RWPE2 (cell line): Measurements from ENCODE around the gene ENOX1.

ENCODE experiments used
- ATAC-seq: fragments of 200-7000 bp; cut with Tn5 transposase; 3 replicates; pipeline ENCODE4 v1.9.1; 2021; ENCODE audit warnings: low read depth
- DNase-seq: peaks from one replicate; pipeline ENCODE4 v3.0.0-alpha.2; 2020; ENCODE audit warnings: low spot score
- H3K27ac ChIP-seq: fragments of 450-650 bp; 2 replicates; pipeline ENCODE4 v1.5.1; 2017; ENCODE audit warnings: mild to moderate bottlenecking; ENCODE audit not compliant: poor library complexity, severe bottlenecking
- H3K27me3 ChIP-seq: fragments of 250-450 bp; sonication (Bioruptor Pico); 2 replicates; pipeline ENCODE4 v1.5.1; 2021; ENCODE audit warnings: mild to moderate bottlenecking, moderate library complexity; ENCODE audit not compliant: insufficient read depth, poor library complexity, severe bottlenecking
- H3K36me3 ChIP-seq: fragments of 250-450 bp; sonication (Bioruptor Pico); 2 replicates; pipeline ENCODE4 v1.5.1; 2020; ENCODE audit warnings: low read depth, mild to moderate bottlenecking, moderate library complexity
- H3K4me1 ChIP-seq: fragments of 250-450 bp; sonication (Bioruptor Pico); 2 replicates; pipeline ENCODE4 v1.5.1; 2021; ENCODE audit warnings: mild to moderate bottlenecking, moderate library complexity; ENCODE audit not compliant: insufficient read depth, poor library complexity, severe bottlenecking
- H3K4me3 ChIP-seq: fragments of 250-450 bp; sonication (Bioruptor Pico); 2 replicates; pipeline ENCODE4 v1.5.1; 2021; ENCODE audit warnings: mild to moderate bottlenecking, moderate library complexity; ENCODE audit not compliant: severe bottlenecking
- H3K9me3 ChIP-seq: fragments of 250-450 bp; sonication (Bioruptor Pico); 2 replicates; pipeline ENCODE4 v1.5.1; 2021; ENCODE audit warnings: mild to moderate bottlenecking, moderate library complexity; ENCODE audit not compliant: severe bottlenecking
- TF ChIP-seq, protein P1 (sequence below): fragments of 450-650 bp; IDR thresholded peaks from one replicate; pipeline ENCODE4 v1.5.1; 2017; ENCODE audit warnings: mild to moderate bottlenecking, moderate library complexity; ENCODE audit not compliant: poor library complexity, severe bottlenecking

Gene ENOX1

GRCh38 chr13:43306372-43306771 lies 480.4 kb downstream of the ENOX1 start:
- H3K4me3 ChIP-seq = no peak overlapping the region
- H3K27ac ChIP-seq = no peak overlapping the region
- H3K36me3 ChIP-seq = no peaks in the 10 kb centered on the region
- H3K4me1 ChIP-seq = peaks cover 5% of the 10 kb centered on the region
- no peak for ATAC-seq
- TF ChIP-seq, protein P1, sequence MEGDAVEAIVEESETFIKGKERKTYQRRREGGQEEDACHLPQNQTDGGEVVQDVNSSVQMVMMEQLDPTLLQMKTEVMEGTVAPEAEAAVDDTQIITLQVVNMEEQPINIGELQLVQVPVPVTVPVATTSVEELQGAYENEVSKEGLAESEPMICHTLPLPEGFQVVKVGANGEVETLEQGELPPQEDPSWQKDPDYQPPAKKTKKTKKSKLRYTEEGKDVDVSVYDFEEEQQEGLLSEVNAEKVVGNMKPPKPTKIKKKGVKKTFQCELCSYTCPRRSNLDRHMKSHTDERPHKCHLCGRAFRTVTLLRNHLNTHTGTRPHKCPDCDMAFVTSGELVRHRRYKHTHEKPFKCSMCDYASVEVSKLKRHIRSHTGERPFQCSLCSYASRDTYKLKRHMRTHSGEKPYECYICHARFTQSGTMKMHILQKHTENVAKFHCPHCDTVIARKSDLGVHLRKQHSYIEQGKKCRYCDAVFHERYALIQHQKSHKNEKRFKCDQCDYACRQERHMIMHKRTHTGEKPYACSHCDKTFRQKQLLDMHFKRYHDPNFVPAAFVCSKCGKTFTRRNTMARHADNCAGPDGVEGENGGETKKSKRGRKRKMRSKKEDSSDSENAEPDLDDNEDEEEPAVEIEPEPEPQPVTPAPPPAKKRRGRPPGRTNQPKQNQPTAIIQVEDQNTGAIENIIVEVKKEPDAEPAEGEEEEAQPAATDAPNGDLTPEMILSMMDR = no peak
- H3K9me3 ChIP-seq = no peaks in the 10 kb centered on the region
- no peak for DNase-seq
- H3K27me3 ChIP-seq = no peaks in the 10 kb centered on the region

- Histone ChIP-seq H3K4me1 (peaks cover 5% of the 10 kb centered on the region), H3K36me3 (no peaks in the 10 kb centered on the region), H3K9me3 (no peaks in the 10 kb centered on the region), H3K27me3 (no peaks in the 10 kb centered on the region), H3K27ac (no peak overlapping the region), H3K4me3 (no peak overlapping the region)
- no peak for ATAC-seq
- TF ChIP-seq, protein P1 = no peak
- DNase-seq = no peak
These were observed 481.4 kb downstream of the ENOX1 start for GRCh38 chr13:43305416-43305815.

GRCh38 chr13:43304945-43305344 lies 481.8 kb downstream of the ENOX1 start:
- no peak overlapping the region for H3K27ac ChIP-seq
- peaks cover 5% of the 10 kb centered on the region for H3K4me1 ChIP-seq
- no peaks in the 10 kb centered on the region for H3K9me3 ChIP-seq
- ATAC-seq (no peak), DNase-seq (no peak)
- H3K36me3 ChIP-seq = no peaks in the 10 kb centered on the region
- H3K27me3 ChIP-seq = no peaks in the 10 kb centered on the region
- TF ChIP-seq, protein P1 = peak; percentile 6
- no peak overlapping the region for H3K4me3 ChIP-seq

DNA sequence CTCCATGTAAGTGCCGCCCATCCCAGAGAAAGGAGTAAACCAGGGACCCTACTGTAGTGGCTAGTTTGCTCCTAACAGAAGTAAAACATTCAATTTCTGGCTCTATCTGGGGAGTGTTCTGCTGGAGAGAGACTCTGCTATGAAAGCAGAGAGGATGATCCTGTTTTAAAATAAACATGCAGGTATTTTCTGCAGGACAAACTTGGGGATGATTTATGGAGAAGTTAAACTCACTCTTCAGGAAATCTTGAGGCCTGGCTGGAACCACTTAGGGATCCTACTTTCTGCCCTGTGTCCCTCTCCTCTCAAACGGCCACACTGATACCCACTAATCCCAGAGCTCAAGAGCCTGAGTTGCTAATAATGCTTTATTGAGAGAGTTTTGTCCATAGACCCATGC lies 482.3 kb downstream of the ENOX1 start:
- Histone ChIP-seq H3K27ac (no peak overlapping the region), H3K4me1 (peaks cover 5% of the 10 kb centered on the region)
- no peak for DNase-seq

DNA sequence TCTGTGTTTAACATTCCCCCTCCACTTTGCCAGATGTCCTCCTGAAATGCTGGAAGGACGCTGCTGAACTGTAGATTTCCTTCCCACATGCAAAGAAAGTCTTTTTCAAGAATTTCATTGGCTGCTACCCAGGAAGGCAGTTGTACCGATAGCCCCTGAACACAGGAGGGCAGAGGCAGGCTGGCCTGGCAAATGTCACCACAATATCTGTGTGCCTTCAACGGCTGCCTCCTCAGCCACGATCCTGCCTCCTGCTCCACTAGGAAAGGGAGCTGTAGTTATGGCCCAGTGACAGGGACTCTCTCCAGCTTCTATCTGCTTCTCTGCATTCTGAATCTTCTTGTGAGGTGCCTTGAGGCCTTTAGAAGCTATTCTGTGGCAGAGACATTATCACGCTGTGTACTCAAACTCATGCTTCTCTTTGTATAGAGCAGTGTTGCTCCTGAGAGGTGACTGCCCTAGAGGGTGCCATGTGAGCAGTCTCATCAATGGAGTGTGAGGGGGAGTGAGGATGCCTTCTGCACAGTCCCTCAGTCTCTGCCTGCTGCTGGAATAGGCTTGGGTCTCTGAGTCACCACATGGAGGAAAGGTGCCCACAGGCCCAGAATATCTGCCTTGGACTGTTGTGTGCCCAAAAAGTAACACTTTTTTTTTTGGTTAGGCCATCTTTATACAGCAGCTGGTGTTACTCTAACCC lies 483.6 kb downstream of the ENOX1 start:
- H3K4me1 ChIP-seq = peaks cover 12% of the 10 kb centered on the region
- H3K9me3 ChIP-seq = no peaks in the 10 kb centered on the region
- DNase-seq (no peak), ATAC-seq (no peak; the same call in 2 of the 3 replicates)
- no peaks in the 10 kb centered on the region for H3K36me3 ChIP-seq
- no peaks in the 10 kb centered on the region for H3K27me3 ChIP-seq
- TF ChIP-seq, protein P1 = peak; percentile 23
- no peak overlapping the region for H3K27ac ChIP-seq
- no peak overlapping the region for H3K4me3 ChIP-seq

More for the DNA sequence above, 482.3 kb downstream of the ENOX1 start:
- H3K4me3 ChIP-seq = no peak overlapping the region
- no peaks in the 10 kb centered on the region for H3K9me3 ChIP-seq
- TF ChIP-seq, protein P1 = no peak
- H3K36me3 ChIP-seq = no peaks in the 10 kb centered on the region
- ATAC-seq = no peak
- H3K27me3 ChIP-seq = no peaks in the 10 kb centered on the region
